IMR-90 (cell line): ENCODE measurements around the gene ARHGEF39. TPM values are rescaled to one million over a fixed set of nuclear protein-coding genes. Genes with fewer than 3 reads are reported as not detected.

Experiments used
- ATAC-seq: fragments of 200-7000 bp; cut with Tn5 transposase; 2 replicates; pipeline ENCODE4 v1.9.1; 2020; ENCODE audit warnings: low read depth, mild to moderate bottlenecking, moderate library complexity
- BruUV-seq: library from RNA; stranded (reverse); fragments of 400-500 nt; replicated peaks from 2 replicates; lab custom pipeline; 2021; lab: Mats Ljungman, UMichigan
- CTCF ChIA-PET: fragments of 300-600 bp; formaldehyde crosslinking; extraction: SDS; loops from one replicate; lab custom pipeline; 2021; ENCODE audit warnings: antibody characterized with exemption; lab: Yijun Ruan, JAX
- POLR2A ChIA-PET: fragments of 300-600 bp; sonication (Branson Sonifier 250); formaldehyde crosslinking; loops from one replicate; lab custom pipeline; 2022; ENCODE audit warnings: antibody characterized with exemption; ENCODE audit not compliant: unreplicated experiment; lab: Charles Lee
- DNase-seq: peaks from one replicate; pipeline ENCODE4 v3.0.0; 2013
- H2AFZ ChIP-seq: replicated peaks from 2 replicates; pipeline ENCODE3; 2013; ENCODE audit warnings: low read length, mild to moderate bottlenecking; ENCODE audit not compliant: poor library complexity
- H2AK5ac ChIP-seq: 2 replicates; pipeline ENCODE4 v1.6.1; 2013; ENCODE audit warnings: low read depth, low read length, inconsistent platforms
- H2AK9ac ChIP-seq: replicated peaks from 2 replicates; pipeline ENCODE3; 2013; ENCODE audit warnings: mild to moderate bottlenecking, low read depth, low read length, moderate library complexity; ENCODE audit not compliant: poor library complexity
- H2BK120ac ChIP-seq: 2 replicates; pipeline ENCODE4 v1.6.1; 2013; ENCODE audit warnings: low read depth, low read length, inconsistent platforms
- H2BK15ac ChIP-seq: 3 replicates; pipeline ENCODE4 v1.6.1; 2013; ENCODE audit warnings: low read depth, low read length, inconsistent platforms
- H2BK20ac ChIP-seq: 2 replicates; pipeline ENCODE4 v1.6.1; 2013; ENCODE audit warnings: low read depth, mild to moderate bottlenecking, inconsistent platforms, low read length, moderate library complexity
- H2BK5ac ChIP-seq: 2 replicates; pipeline ENCODE4 v1.6.1; 2013; ENCODE audit warnings: mild to moderate bottlenecking, low read depth, low read length, inconsistent platforms; ENCODE audit not compliant: poor library complexity, severe bottlenecking
- H3K14ac ChIP-seq: replicated peaks from 2 replicates; pipeline ENCODE4 v1.6.1; 2013; ENCODE audit warnings: low read depth, low read length, inconsistent platforms
- H3K18ac ChIP-seq: 2 replicates; pipeline ENCODE4 v1.6.1; 2013; ENCODE audit warnings: low read depth, low read length, control low read depth
- H3K23ac ChIP-seq: 2 replicates; pipeline ENCODE4 v1.6.1; 2013; ENCODE audit warnings: low read depth, low read length, inconsistent platforms
- H3K27ac ChIP-seq: 2 replicates; pipeline ENCODE4 v1.5.1; 2013; ENCODE audit warnings: mild to moderate bottlenecking, control low read depth, low read length; ENCODE audit not compliant: insufficient read depth
- H3K27me3 ChIP-seq: 2 replicates; pipeline ENCODE4 v1.6.1; 2013; ENCODE audit warnings: low read length; ENCODE audit not compliant: control insufficient read depth, insufficient read depth
- H3K36me3 ChIP-seq: 2 replicates; pipeline ENCODE4 v1.6.1; 2013; ENCODE audit warnings: low read length, mixed read lengths; ENCODE audit not compliant: control insufficient read depth, insufficient read depth
- H3K4ac ChIP-seq: 2 replicates; pipeline ENCODE4 v1.6.1; 2013; ENCODE audit warnings: low read depth, low read length, inconsistent platforms
- H3K4me1 ChIP-seq: 2 replicates; pipeline ENCODE4 v1.6.1; 2013; ENCODE audit warnings: low read length, mixed read lengths; ENCODE audit not compliant: control insufficient read depth, insufficient read depth
- H3K4me2 ChIP-seq: 2 replicates; pipeline ENCODE4 v1.6.1; 2013; ENCODE audit warnings: low read depth, mild to moderate bottlenecking, control low read depth, low read length, moderate library complexity
- H3K4me3 ChIP-seq: 2 replicates; pipeline ENCODE4 v1.5.1; 2013; ENCODE audit warnings: low read depth, mild to moderate bottlenecking, control low read depth, low read length, moderate library complexity; ENCODE audit not compliant: insufficient read depth
- H3K56ac ChIP-seq: 2 replicates; pipeline ENCODE4 v1.6.1; 2013; ENCODE audit warnings: low read length, inconsistent platforms; ENCODE audit not compliant: insufficient read depth; ENCODE audit errors: extremely low read depth
- H3K79me1 ChIP-seq, 2 experiments: 2 replicates each; pipeline ENCODE4 v1.6.1; 2013; ENCODE audit warnings: low read length in 2 of 2, inconsistent platforms in 1 of 2, low read depth in 1 of 2
- H3K9ac ChIP-seq: 2 replicates; pipeline ENCODE4 v1.6.1; 2013; ENCODE audit warnings: low read depth, low read length, control low read depth
- H3K9me1 ChIP-seq: 2 replicates; pipeline ENCODE4 v1.6.1; 2013; ENCODE audit warnings: low read length, inconsistent platforms; ENCODE audit not compliant: insufficient read depth
- H3K9me3 ChIP-seq: 2 replicates; pipeline ENCODE4 v1.6.1; 2013; ENCODE audit warnings: low read length; ENCODE audit not compliant: control insufficient read depth, insufficient read depth
- H4K20me1 ChIP-seq: 2 replicates; pipeline ENCODE4 v1.6.1; 2013; ENCODE audit warnings: low read length, inconsistent platforms; ENCODE audit not compliant: insufficient read depth
- H4K5ac ChIP-seq: 2 replicates; pipeline ENCODE4 v1.6.1; 2013; ENCODE audit warnings: mild to moderate bottlenecking, low read depth, low read length, control low read depth
- H4K8ac ChIP-seq, 2 experiments: 2 replicates each; pipeline ENCODE4 v1.6.1; 2013; ENCODE audit warnings: low read depth in 2 of 2, low read length in 2 of 2, control low read depth in 1 of 2, inconsistent platforms in 1 of 2
- H4K91ac ChIP-seq: 2 replicates; pipeline ENCODE4 v1.6.1; 2013; ENCODE audit warnings: low read depth, low read length, inconsistent platforms; ENCODE audit not compliant: insufficient read depth
- MAZ ChIP-seq: IDR thresholded peaks from 2 replicates; pipeline ENCODE4 v1.6.1; 2012; ENCODE audit warnings: low read depth, mild to moderate bottlenecking, low read length, improper control_type of control experiment, moderate library complexity, borderline replicate concordance
- MXI1 ChIP-seq: IDR thresholded peaks from 2 replicates; pipeline ENCODE4 v1.6.1; 2012; ENCODE audit warnings: low read depth, mild to moderate bottlenecking, low read length, moderate library complexity, borderline replicate concordance
- POLR2A ChIP-seq: IDR thresholded peaks from 2 replicates; pipeline ENCODE4 v1.6.1; 2012; ENCODE audit warnings: mild to moderate bottlenecking, low read depth, low read length
- RCOR1 ChIP-seq: IDR thresholded peaks from 2 replicates; pipeline ENCODE4 v1.6.1; 2012; ENCODE audit warnings: mild to moderate bottlenecking, low read length, improper control_type of control experiment; ENCODE audit not compliant: insufficient replicate concordance
- SMC3 ChIP-seq: fragments of 150-350 bp; IDR thresholded peaks from 2 replicates; pipeline ENCODE4 v1.6.1; 2016; ENCODE audit warnings: low read depth, mild to moderate bottlenecking, antibody characterized with exemption, low read length, moderate library complexity
- USF2 ChIP-seq: fragments of 150-350 bp; IDR thresholded peaks from 2 replicates; pipeline ENCODE4 v1.6.1; 2017; ENCODE audit warnings: mild to moderate bottlenecking, antibody characterized with exemption, low read length, low read depth
- WGBS, 2 experiments: methylation state at CpG; one replicate each; pipeline versions ENCODE4 v1.1.5 to v1.1.7; 2013; ENCODE audit warnings: missing lambda C conversion rate in 2 of 2; ENCODE audit not compliant: insufficient read length in 1 of 2; ENCODE audit errors: extremely low coverage in 2 of 2; 5-methylcytosine and 5-hydroxymethylcytosine counted together
- dilution Hi-C: fragments of 300-500 bp; cut with HindIII; formaldehyde crosslinking; loops from one replicate; pipeline ENCODE4 v1.14.3; 2018; ENCODE audit warnings: low sequenced_read_pairs; ENCODE audit not compliant: unreplicated experiment
- in situ Hi-C: fragments of 300-500 bp; cut with MboI; formaldehyde crosslinking; loops from 3 replicates; pipeline ENCODE4 v1.14.3; 2019; ENCODE audit warnings: low sequenced_read_pairs, inconsistent platforms, mixed read lengths
- intact Hi-C: fragments of 100-400 bp; cut with micrococcal nuclease; formaldehyde crosslinking; loops from 2 replicates; pipeline ENCODE4 v1.10.0; 2022
- polyA plus RNA-seq, 3 experiments: library from polyadenylated mRNA; depleted of rRNA; stranded (reverse); fragments of >200 nt; gene quantifications; 2 replicates each; pipeline ENCODE4 v1.2.3, GENCODE V29; 2012; ENCODE audit warnings: low replicate concordance in 1 of 3
- total RNA-seq: library from RNA; depleted of rRNA; stranded (reverse); fragments of >200 nt; gene quantifications from 2 replicates; pipeline ENCODE4 v1.2.3, GENCODE V29; 2012

ARHGEF39 gene
- total and polyA plus RNA-seq, 2 of the 4 experiments (the other 2 are of a cell fraction) = 2.5 to 2.8 TPM

GRCh38 chr9:35689542-35690293 lies 24.7 kb upstream of the ARHGEF39 start, which contains the start of gene TPM2:
TSS of gene TPM2 (minus strand) at chr9:35689925. CDS start at chr9:35689817, 108 bp downstream.
- peak within 1 kb of the TSS; percentile 85 for H2AFZ ChIP-seq
- BruUV-seq = TSS peak; percentile 63

More at GRCh38 chr9:35689542-35690293, 24.7 kb upstream of the ARHGEF39 start, which contains the start of gene TPM2:
- peak within 1 kb of the TSS; percentile 98 for H3K9ac ChIP-seq
- peak within 1 kb of the TSS; percentile 97 for H3K56ac ChIP-seq
- intact Hi-C loops = loop anchor here (2.0 to 10.0 kb wide), 3 partner anchors 32 to 85 kb away; partner anchors contain the start of genes CCDC107, RMRP and TESK1
- peak; percentile 90 for DNase-seq
- H4K5ac ChIP-seq = peak within 1 kb of the TSS; percentile 73
- peaks cover 26% of the 10 kb centered on the region for H3K4me1 ChIP-seq
- peak; percentile 99 for TF ChIP-seq POLR2A
- peak; percentile 92 for TF ChIP-seq MXI1
- TF ChIP-seq USF2 = no peak
- no peak for TF ChIP-seq SMC3
- no peak for TF ChIP-seq RCOR1
- peak; percentile 69; the same call in 1 of the 2 replicates for TF ChIP-seq MAZ
- peak within 1 kb of the TSS; percentile 93 for H3K18ac ChIP-seq
- peak within 1 kb of the TSS; percentile 97 for H3K4me2 ChIP-seq
- H2BK20ac ChIP-seq = peak within 1 kb of the TSS; percentile 82
- H4K20me1 ChIP-seq = peaks cover 50% of the 10 kb centered on the region
- peak within 1 kb of the TSS; percentile 98 for H3K27ac ChIP-seq
- peaks cover 19% of the 10 kb centered on the region for H3K9me1 ChIP-seq
- 0% methylated on average over 13 of the region's 61 CpGs; no CpG with 5 or more reads in 1 of the 2 experiments for WGBS, 2 experiments
- no peaks in the 10 kb centered on the region for H3K27me3 ChIP-seq
- H4K91ac ChIP-seq = peak within 1 kb of the TSS; percentile 99
- H2BK120ac ChIP-seq = peak within 1 kb of the TSS; percentile 86
- peaks cover 0 to 60% of the 10 kb centered on the region in 2 experiments; a peak in 3 of 4 replicates for H3K79me1 ChIP-seq
- ATAC-seq = peak; percentile 66
- H3K4me3 ChIP-seq = peak within 1 kb of the TSS; percentile 83
- in situ Hi-C loops = no loop called here
- peak within 1 kb of the TSS; percentile 95; the same call in 2 of the 3 replicates for H2BK15ac ChIP-seq
- peak within 1 kb of the TSS; percentile 96 for H3K23ac ChIP-seq
- H4K8ac ChIP-seq = peak within 1 kb of the TSS; percentile 93 to 98
- dilution Hi-C loops = no loop called here
- peak within 1 kb of the TSS; percentile 97 for H2AK5ac ChIP-seq
- peaks cover 33% of the 10 kb centered on the region for H3K36me3 ChIP-seq
- H2AK9ac ChIP-seq = peak within 1 kb of the TSS; percentile 98
- POLR2A ChIA-PET = interaction anchor here (0.5 to 2.6 kb wide), 12 partner anchors 9 to 204 kb away, joined by 3 to 25 read pairs (median 5); partner anchors contain the start of gene TLN1
- CTCF ChIA-PET = interaction anchor here (0.7 to 1.2 kb wide), 2 partner anchors 29 to 38 kb away, joined by 3 to 4 read pairs; no protein-coding TSS in a partner anchor
- H2BK5ac ChIP-seq = peak within 1 kb of the TSS; percentile 98
- H3K9me3 ChIP-seq = no peaks in the 10 kb centered on the region
- H3K14ac ChIP-seq = peak within 1 kb of the TSS; percentile 100
- H3K4ac ChIP-seq = peak within 1 kb of the TSS; percentile 99
